ENCODE measurements around the gene PCID2.

DNA sequence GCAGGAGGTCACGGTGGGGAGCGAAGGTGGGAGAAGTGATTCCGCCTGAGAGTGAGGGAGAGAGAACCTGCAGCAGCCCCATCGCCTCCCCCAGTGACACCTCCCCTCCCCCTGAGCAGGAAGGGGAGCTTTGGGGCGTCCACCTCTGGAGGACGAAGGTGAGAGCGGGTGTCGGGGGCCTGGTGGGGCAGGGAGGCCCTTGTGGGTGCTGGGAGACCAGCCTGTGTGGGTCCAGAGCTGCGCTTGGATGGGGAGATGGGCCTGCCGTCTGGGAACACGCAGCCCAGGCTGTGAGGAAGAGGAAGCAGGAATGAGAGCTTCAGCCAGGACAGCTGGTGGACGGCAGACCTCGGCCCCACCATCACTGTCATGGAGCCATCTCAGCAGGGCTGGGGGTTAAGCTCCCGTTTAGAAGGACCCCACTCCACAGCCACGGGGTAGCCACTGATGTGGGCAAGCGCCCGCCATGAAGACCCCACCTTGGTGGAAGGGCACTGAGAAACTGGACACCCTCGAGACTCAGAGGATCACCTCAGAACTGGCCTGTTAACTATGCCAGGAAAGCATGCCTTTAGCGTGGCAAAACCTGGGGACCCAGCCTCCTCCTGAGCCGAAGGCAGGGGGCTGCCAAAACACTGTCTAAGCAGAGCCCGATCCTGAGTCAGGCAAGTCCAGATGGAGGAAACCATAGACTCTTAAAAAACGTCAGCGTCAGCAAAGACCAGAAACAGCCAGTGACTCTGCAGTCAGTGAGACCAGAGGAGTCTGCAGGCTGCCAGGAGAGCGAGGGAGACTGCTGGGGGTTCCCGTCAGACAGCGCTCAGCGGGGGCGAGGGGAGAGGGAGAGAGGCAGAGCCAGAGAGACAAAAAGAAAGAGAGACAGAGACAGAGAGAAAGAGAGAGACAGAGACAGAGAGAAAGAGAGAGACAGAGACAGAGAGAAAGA lies 56.5 kb downstream of the PCID2 start:
- no peak for TF ChIP-seq EP300 (IDR thresholded peaks at IDR 0.05)
- TF ChIP-seq, protein P1, sequence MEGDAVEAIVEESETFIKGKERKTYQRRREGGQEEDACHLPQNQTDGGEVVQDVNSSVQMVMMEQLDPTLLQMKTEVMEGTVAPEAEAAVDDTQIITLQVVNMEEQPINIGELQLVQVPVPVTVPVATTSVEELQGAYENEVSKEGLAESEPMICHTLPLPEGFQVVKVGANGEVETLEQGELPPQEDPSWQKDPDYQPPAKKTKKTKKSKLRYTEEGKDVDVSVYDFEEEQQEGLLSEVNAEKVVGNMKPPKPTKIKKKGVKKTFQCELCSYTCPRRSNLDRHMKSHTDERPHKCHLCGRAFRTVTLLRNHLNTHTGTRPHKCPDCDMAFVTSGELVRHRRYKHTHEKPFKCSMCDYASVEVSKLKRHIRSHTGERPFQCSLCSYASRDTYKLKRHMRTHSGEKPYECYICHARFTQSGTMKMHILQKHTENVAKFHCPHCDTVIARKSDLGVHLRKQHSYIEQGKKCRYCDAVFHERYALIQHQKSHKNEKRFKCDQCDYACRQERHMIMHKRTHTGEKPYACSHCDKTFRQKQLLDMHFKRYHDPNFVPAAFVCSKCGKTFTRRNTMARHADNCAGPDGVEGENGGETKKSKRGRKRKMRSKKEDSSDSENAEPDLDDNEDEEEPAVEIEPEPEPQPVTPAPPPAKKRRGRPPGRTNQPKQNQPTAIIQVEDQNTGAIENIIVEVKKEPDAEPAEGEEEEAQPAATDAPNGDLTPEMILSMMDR (IDR thresholded peaks at IDR 0.05): no peak
- TF ChIP-seq POLR2AphosphoS5 (IDR thresholded peaks at IDR 0.05): no peak

All from stomach (tissue), 4 donors.